ENCODE data around the gene TDRD7. TPM values are rescaled to one million over a fixed set of nuclear protein-coding genes. Genes with fewer than 3 reads are reported as not detected.

Gene TDRD7
- total and polyA plus RNA-seq, 2 of the 8 experiments (the other 6 are each of a cell fraction or from before 2014, with no cell fraction given), result 1.2 to 2.3 TPM

- no peak overlapping the region for H3K18ac ChIP-seq (ENCODE audit: extremely low read depth, low read length)
- H2BK15ac ChIP-seq (ENCODE audit: low read length), result no peak overlapping the region
- no peak overlapping the region for H2AFZ ChIP-seq (ENCODE audit: low read length)
- no peak overlapping the region for H2BK12ac ChIP-seq (ENCODE audit: low read depth, low read length)
- no peak overlapping the region for H3K4me3 ChIP-seq (ENCODE audit: extremely low read depth in 1 of 4, insufficient read depth in 2 of 4, low read depth in 3 of 4, low read length in 4 of 4)
- H2BK5ac ChIP-seq (ENCODE audit: low read depth, low read length), result no peak overlapping the region
- no peak overlapping the region for H4K5ac ChIP-seq (ENCODE audit: insufficient read length, low read depth, low read length)
- H3K9ac ChIP-seq (replicated peaks in 1 of 4; ENCODE audit: extremely low read depth in 1 of 4, low read depth in 3 of 4, low read length in 3 of 4), result no peak overlapping the region
- no peak overlapping the region for H3K27ac ChIP-seq (ENCODE audit: low read depth, low read length)
- no peak overlapping the region for H4K8ac ChIP-seq (ENCODE audit: extremely low read depth, insufficient read depth, low read length)
- H3K23ac ChIP-seq (ENCODE audit: insufficient read length), result no peak overlapping the region
- WGBS, 2 experiments (ENCODE audit: extremely low coverage in 1 of 2, insufficient coverage in 1 of 2, insufficient read length in 1 of 2, insufficient replicate concordance in 2 of 2, low coverage in 1 of 2, low lambda C conversion rate in 2 of 2, missing lambda C conversion rate in 1 of 2), result 88% methylated on average over 7 of the region's 7 CpGs; no CpG with 5 or more reads in 1 of the 2 experiments
- no peaks in the 10 kb centered on the region for H3K79me2 ChIP-seq (ENCODE audit: control insufficient read depth in 1 of 2, insufficient read depth in 2 of 2, low read length in 2 of 2)
- ChIA-PET CTCF (ENCODE audit: partially characterized antibody) (interaction anchor here (0.6 to 1.0 kb wide), 4 partner anchors 17 to 194 kb away, joined by 3 to 4 read pairs (median 3); no protein-coding TSS in a partner anchor), POLR2A (ENCODE audit: partially characterized antibody) (no interaction called here)
- no peak overlapping the region for H2BK20ac ChIP-seq (ENCODE audit: low read length)
- H3K23me2 ChIP-seq (ENCODE audit: low read depth, low read length), result no peaks in the 10 kb centered on the region
- no peak overlapping the region for H2BK120ac ChIP-seq (replicated peaks; ENCODE audit: low read depth, low read length)
- no peak for TF ChIP-seq SIRT6 (IDR thresholded peaks at IDR 0.05; ENCODE audit: low read length)
- TF ChIP-seq TAF1 (IDR thresholded peaks at IDR 0.05; ENCODE audit: low read depth, low read length), result no peak
- no peaks in the 10 kb centered on the region for H3K4me1 ChIP-seq (replicated peaks in 1 of 4; ENCODE audit: control insufficient read depth in 3 of 4, insufficient read depth in 4 of 4, low read length in 3 of 4)
- DNase-seq (ENCODE audit: low read depth in 1 of 2, low spot score in 2 of 2) (no peak), FAIRE-seq (no peak)
- no peak overlapping the region for H3K4ac ChIP-seq (replicated peaks; ENCODE audit: insufficient read length, low read depth, low read length)
- H3K56ac ChIP-seq (replicated peaks; ENCODE audit: insufficient read length, low read depth, low read length), result no peak overlapping the region
- H3K27me3 ChIP-seq (replicated peaks in 1 of 4; ENCODE audit: control insufficient read depth in 3 of 4, extremely low read depth in 1 of 4, insufficient read depth in 3 of 4, low read length in 3 of 4), result no peaks in the 10 kb centered on the region
- no peaks in the 10 kb centered on the region for H3K79me1 ChIP-seq (ENCODE audit: low read depth, low read length)
- no peak overlapping the region for H2AK5ac ChIP-seq (ENCODE audit: low read depth, low read length)
- no peaks in the 10 kb centered on the region for H3K36me3 ChIP-seq (ENCODE audit: control insufficient read depth in 2 of 4, insufficient read depth in 4 of 4, low read length in 3 of 4)
- no peak overlapping the region for H3K4me2 ChIP-seq (ENCODE audit: insufficient read depth in 1 of 2, low read depth in 2 of 2, low read length in 2 of 2)
- no peaks in the 10 kb centered on the region for H3K9me3 ChIP-seq (ENCODE audit: insufficient read depth in 2 of 2, low read depth in 1 of 2, low read length in 1 of 2)
- no peak overlapping the region for H3K14ac ChIP-seq (ENCODE audit: insufficient read length)
- no peak overlapping the region for H4K91ac ChIP-seq (replicated peaks; ENCODE audit: insufficient read length, low read length)
- H4K20me1 ChIP-seq (replicated peaks in 1 of 2; ENCODE audit: control insufficient read depth in 1 of 2, insufficient read depth in 2 of 2, low read length in 2 of 2), result no peaks in the 10 kb centered on the region
These were observed 18.6 kb downstream of the TDRD7 start for GRCh38 chr9:97430316-97431043.

All from H1 (cell line).